Measurements from ENCODE around the gene SCGB1C1.

SCGB1C1 gene

GRCh38 chr11:205221-206001 lies 12.5 kb downstream of the SCGB1C1 start:
- no peak for DNase-seq (ENCODE audit: low read depth in 2 of 3, low spot score in 1 of 3)

GRCh38 chr11:206002-206384 lies 13.1 kb downstream of the SCGB1C1 start:
- no peak for DNase-seq (ENCODE audit: low read depth in 2 of 3, low spot score in 1 of 3)

GRCh38 chr11:206526-207207 lies 13.8 kb downstream of the SCGB1C1 start:
- DNase-seq (ENCODE audit: low read depth in 2 of 3, low spot score in 1 of 3) = no peak

- DNase-seq (ENCODE audit: low read depth in 2 of 3, low spot score in 1 of 3) = peak; percentile 95 to 97 (median 97)
Observed at GRCh38 chr11:207208-207862, 14.5 kb downstream of the SCGB1C1 start, which contains the start of the genes BET1L and RIC8A. Gene BET1L (minus strand): TSS chr11:207399. CDS start chr11:207321, 78 bp downstream. Gene RIC8A (plus strand): TSS chr11:207708. CDS start chr11:208855, 1,147 bp downstream.

- DNase-seq (ENCODE audit: low read depth in 2 of 3, low spot score in 1 of 3) = no peak
Observed at GRCh38 chr11:207863-208180, 14.9 kb downstream of the SCGB1C1 start.

- peak; percentile 56 to 76 (median 69) for DNase-seq (ENCODE audit: low read depth in 2 of 3, low spot score in 1 of 3)
Observed at GRCh38 chr11:208181-208916, 15.5 kb downstream of the SCGB1C1 start.

- DNase-seq (ENCODE audit: low read depth in 2 of 3, low spot score in 1 of 3) = no peak
Observed at GRCh38 chr11:208917-209260, 16.0 kb downstream of the SCGB1C1 start.

- DNase-seq (ENCODE audit: low read depth in 2 of 3, low spot score in 1 of 3) = no peak
Observed at GRCh38 chr11:209275-210121, 16.6 kb downstream of the SCGB1C1 start.

GRCh38 chr11:210122-210802 lies 17.4 kb downstream of the SCGB1C1 start:
- no peak for DNase-seq (ENCODE audit: low read depth in 2 of 3, low spot score in 1 of 3)

- no peak for DNase-seq (ENCODE audit: low read depth in 2 of 3, low spot score in 1 of 3)
Observed at GRCh38 chr11:210803-211180, 17.9 kb downstream of the SCGB1C1 start.

GRCh38 chr11:211295-211694 lies 18.4 kb downstream of the SCGB1C1 start:
- no peak for DNase-seq (ENCODE audit: low read depth in 2 of 3, low spot score in 1 of 3)

- no peak for DNase-seq (ENCODE audit: low read depth in 2 of 3, low spot score in 1 of 3)
Observed at GRCh38 chr11:211741-212140, 18.9 kb downstream of the SCGB1C1 start.

GRCh38 chr11:212150-213100 lies 19.5 kb downstream of the SCGB1C1 start:
- no peak for DNase-seq (ENCODE audit: low read depth in 2 of 3, low spot score in 1 of 3)

- no peak for DNase-seq (ENCODE audit: low read depth in 2 of 3, low spot score in 1 of 3)
Observed at GRCh38 chr11:213111-213510, 20.2 kb downstream of the SCGB1C1 start.

GRCh38 chr11:214083-214482 lies 21.2 kb downstream of the SCGB1C1 start:
- DNase-seq (ENCODE audit: low read depth in 2 of 3, low spot score in 1 of 3) = no peak

- no peak for DNase-seq (ENCODE audit: low read depth in 2 of 3, low spot score in 1 of 3)
Observed at GRCh38 chr11:215581-216037, 22.7 kb downstream of the SCGB1C1 start.

- no peak for DNase-seq (ENCODE audit: low read depth in 2 of 3, low spot score in 1 of 3)
Observed at GRCh38 chr11:216081-216974, 23.4 kb downstream of the SCGB1C1 start.

- no peak for DNase-seq (ENCODE audit: low read depth in 2 of 3, low spot score in 1 of 3)
Observed at GRCh38 chr11:217704-218103, 24.8 kb downstream of the SCGB1C1 start.
